ENCODE measurements around the gene CNKSR2. TPM values are rescaled to one million over a fixed set of nuclear protein-coding genes. Genes with fewer than 3 reads are reported as not detected.
A peak's percentile ranks its signal among the peaks of the same experiment; 100 is the strongest.

CNKSR2 gene
- total RNA-seq, 1 experiment from 2014 or later = 2.0 TPM

DNA sequence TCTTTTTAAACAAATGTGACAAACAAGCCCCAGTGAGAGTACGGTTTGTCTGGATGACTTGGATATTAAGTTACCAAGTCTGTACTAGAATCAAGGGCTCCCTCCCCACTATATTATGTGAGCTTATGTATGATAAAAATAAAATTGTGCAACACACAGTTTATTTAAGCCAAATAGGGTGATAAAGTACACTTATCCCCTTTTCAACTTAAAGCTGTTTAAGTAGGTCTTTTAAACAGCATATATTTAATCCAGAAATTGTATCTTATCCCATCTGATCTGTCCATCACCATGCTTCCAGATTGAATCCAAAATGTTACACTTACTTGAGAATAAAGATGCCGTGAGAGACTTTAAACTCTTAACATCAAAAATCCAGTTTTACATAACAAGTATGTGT is 285.9 kb downstream of the CNKSR2 start:
- Histone ChIP-seq H3F3A (ENCODE audit: low read length, unreplicated experiment) (no peaks in the 10 kb centered on the region), H3K4me3 (ENCODE audit: low read length) (no peak overlapping the region), H3K9ac (ENCODE audit: low read length) (no peak overlapping the region), H3K9me2 (replicated peaks; ENCODE audit: low read length) (no peaks in the 10 kb centered on the region), H3K79me2 (ENCODE audit: low read length) (no peaks in the 10 kb centered on the region), H3K27ac (ENCODE audit: low read length) (no peak overlapping the region), H3K4me2 (ENCODE audit: low read length) (no peak overlapping the region), H3K36me3 (ENCODE audit: low read depth, low read length) (no peaks in the 10 kb centered on the region), H3K9me3 (ENCODE audit: low read length) (no peaks in the 10 kb centered on the region), H4K20me1 (ENCODE audit: low read length) (no peaks in the 10 kb centered on the region), H2AFZ (ENCODE audit: low read length) (no peak overlapping the region), H3K27me3 (ENCODE audit: low read length) (no peaks in the 10 kb centered on the region), H3K4me1 (ENCODE audit: insufficient read depth, low read length) (peaks cover 14% of the 10 kb centered on the region)
- TF ChIP-seq EZH2 (IDR thresholded peaks at IDR 0.05; ENCODE audit: low read length, unreplicated experiment) (no peak), EZH2phosphoT487 (IDR thresholded peaks at IDR 0.05; ENCODE audit: borderline replicate concordance, low read length) (no peak)
- TF ChIP-seq, protein P1, sequence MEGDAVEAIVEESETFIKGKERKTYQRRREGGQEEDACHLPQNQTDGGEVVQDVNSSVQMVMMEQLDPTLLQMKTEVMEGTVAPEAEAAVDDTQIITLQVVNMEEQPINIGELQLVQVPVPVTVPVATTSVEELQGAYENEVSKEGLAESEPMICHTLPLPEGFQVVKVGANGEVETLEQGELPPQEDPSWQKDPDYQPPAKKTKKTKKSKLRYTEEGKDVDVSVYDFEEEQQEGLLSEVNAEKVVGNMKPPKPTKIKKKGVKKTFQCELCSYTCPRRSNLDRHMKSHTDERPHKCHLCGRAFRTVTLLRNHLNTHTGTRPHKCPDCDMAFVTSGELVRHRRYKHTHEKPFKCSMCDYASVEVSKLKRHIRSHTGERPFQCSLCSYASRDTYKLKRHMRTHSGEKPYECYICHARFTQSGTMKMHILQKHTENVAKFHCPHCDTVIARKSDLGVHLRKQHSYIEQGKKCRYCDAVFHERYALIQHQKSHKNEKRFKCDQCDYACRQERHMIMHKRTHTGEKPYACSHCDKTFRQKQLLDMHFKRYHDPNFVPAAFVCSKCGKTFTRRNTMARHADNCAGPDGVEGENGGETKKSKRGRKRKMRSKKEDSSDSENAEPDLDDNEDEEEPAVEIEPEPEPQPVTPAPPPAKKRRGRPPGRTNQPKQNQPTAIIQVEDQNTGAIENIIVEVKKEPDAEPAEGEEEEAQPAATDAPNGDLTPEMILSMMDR (conservative IDR thresholded peaks at IDR 0.05; ENCODE audit: low read depth, low read length) = no peak
- ATAC-seq (no peak), DNase-seq (no peak)
- ChIA-PET POLR2A (ENCODE audit: unreplicated experiment) (no interaction called here), CTCF (no interaction called here)
- intact Hi-C loops (cut with micrococcal nuclease) = no loop called here
- no TSS peak for BruUV-seq (replicated peaks)

DNA sequence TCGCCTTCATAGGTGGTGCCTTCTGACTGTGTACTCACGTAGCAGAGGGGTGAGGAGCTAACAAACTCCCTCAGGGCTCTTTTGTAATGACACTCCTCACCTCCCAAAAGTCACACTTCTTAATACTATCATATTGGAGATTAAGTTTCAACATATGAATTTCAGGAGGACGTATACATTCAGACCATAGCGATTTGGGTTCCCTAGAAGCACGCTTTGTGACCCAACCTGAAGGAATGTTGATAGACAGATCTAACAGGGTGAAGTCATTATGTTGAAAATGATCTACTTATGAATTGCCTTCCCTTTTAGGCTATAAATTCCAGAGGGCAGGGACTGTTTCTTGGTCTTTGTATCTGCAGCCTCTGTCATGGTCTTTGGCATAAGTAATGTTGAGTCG is 287.1 kb downstream of the CNKSR2 start:
- H3F3A ChIP-seq (ENCODE audit: low read length, unreplicated experiment) = no peaks in the 10 kb centered on the region
- no peak overlapping the region; the same call in 1 of the 2 replicates for H3K27ac ChIP-seq (ENCODE audit: low read length)
- no peaks in the 10 kb centered on the region for H3K9me2 ChIP-seq (replicated peaks; ENCODE audit: low read length)
- intact Hi-C loops (cut with micrococcal nuclease) = no loop called here
- ChIA-PET POLR2A (ENCODE audit: unreplicated experiment) (no interaction called here), CTCF (no interaction called here)
- no peaks in the 10 kb centered on the region for H3K27me3 ChIP-seq (ENCODE audit: low read length)
- H4K20me1 ChIP-seq (ENCODE audit: low read length) = no peaks in the 10 kb centered on the region
- no peaks in the 10 kb centered on the region for H3K9me3 ChIP-seq (ENCODE audit: low read length)
- TF ChIP-seq EZH2 (IDR thresholded peaks at IDR 0.05; ENCODE audit: low read length, unreplicated experiment) (no peak), EZH2phosphoT487 (IDR thresholded peaks at IDR 0.05; ENCODE audit: borderline replicate concordance, low read length) (no peak)
- TF ChIP-seq, protein P1 (conservative IDR thresholded peaks at IDR 0.05; ENCODE audit: low read depth, low read length) = no peak
- no peaks in the 10 kb centered on the region for H3K79me2 ChIP-seq (ENCODE audit: low read length)
- H3K4me1 ChIP-seq (ENCODE audit: insufficient read depth, low read length) = peaks cover 16% of the 10 kb centered on the region
- ATAC-seq (peak; percentile 40), DNase-seq (peak; percentile 84)
- peak overlapping the region; percentile 47; the same call in 1 of the 2 replicates for H3K4me2 ChIP-seq (ENCODE audit: low read length)
- peak overlapping the region; percentile 36; the same call in 1 of the 2 replicates for H2AFZ ChIP-seq (ENCODE audit: low read length)
- no TSS peak for BruUV-seq (replicated peaks)
- H3K36me3 ChIP-seq (ENCODE audit: low read depth, low read length) = no peaks in the 10 kb centered on the region
- H3K9ac ChIP-seq (ENCODE audit: low read length) = no peak overlapping the region
- no peak overlapping the region for H3K4me3 ChIP-seq (ENCODE audit: low read length)

- no peak overlapping the region for H3K4me2 ChIP-seq (ENCODE audit: low read length)
- no peaks in the 10 kb centered on the region for H3K9me3 ChIP-seq (ENCODE audit: low read length)
- H4K20me1 ChIP-seq (ENCODE audit: low read length) = no peaks in the 10 kb centered on the region
- ChIA-PET CTCF (no interaction called here), POLR2A (ENCODE audit: unreplicated experiment) (no interaction called here)
- ATAC-seq (no peak), DNase-seq (no peak)
- BruUV-seq (replicated peaks) = no TSS peak
- no peaks in the 10 kb centered on the region for H3K36me3 ChIP-seq (ENCODE audit: low read depth, low read length)
- no peak overlapping the region for H2AFZ ChIP-seq (ENCODE audit: low read length)
- no peak overlapping the region for H3K27ac ChIP-seq (ENCODE audit: low read length)
- H3K9ac ChIP-seq (ENCODE audit: low read length) = no peak overlapping the region
- H3K4me1 ChIP-seq (ENCODE audit: insufficient read depth, low read length) = peaks cover 28% of the 10 kb centered on the region
- no peaks in the 10 kb centered on the region for H3K79me2 ChIP-seq (ENCODE audit: low read length)
- H3K9me2 ChIP-seq (replicated peaks; ENCODE audit: low read length) = no peaks in the 10 kb centered on the region
- intact Hi-C loops (cut with micrococcal nuclease) = no loop called here
- no peaks in the 10 kb centered on the region for H3K27me3 ChIP-seq (ENCODE audit: low read length)
- TF ChIP-seq, protein P1 (conservative IDR thresholded peaks at IDR 0.05; ENCODE audit: low read depth, low read length) = no peak
- TF ChIP-seq EZH2phosphoT487 (IDR thresholded peaks at IDR 0.05; ENCODE audit: borderline replicate concordance, low read length) (no peak), EZH2 (IDR thresholded peaks at IDR 0.05; ENCODE audit: low read length, unreplicated experiment) (no peak)
- H3K4me3 ChIP-seq (ENCODE audit: low read length) = no peak overlapping the region
- no peaks in the 10 kb centered on the region for H3F3A ChIP-seq (ENCODE audit: low read length, unreplicated experiment)
Measured at GRCh38 chrX:21662761-21663160, 288.5 kb downstream of the CNKSR2 start.

All from PC-3 (cell line).